Stimulated activated effector memory CD8-positive, alpha-beta T cell treated with anti-CD3 and anti-CD28 coated beads, Interleukin-12 subunit alpha, Interleukin-12 subunit beta, amount 100 ng/mL, for 72 hours (primary cell): Measurements from ENCODE around the gene CATSPER2.
A peak's percentile ranks its signal among the peaks of the same experiment; 100 is the strongest.
"Not testable (repeated sequence)": the region's sequence is repeated elsewhere in the genome, so short reads cannot be mapped to it uniquely, and the experiment has no call there.

ENCODE experiments used
- ATAC-seq: fragments of 150-1000 bp; cut with Tn5 transposase; 2 replicates; pipeline ENCODE4 v1.10.0; 2021
- DNase-seq, 2 donors: peaks; one replicate each; pipeline ENCODE4 v3.0.0; 2021 to 2022; ENCODE audit warnings: low spot score in 2 of 2
- H3K27ac Mint-ChIP-seq: one replicate; pipeline ENCODE4 v1.8.0; 2022; ENCODE audit warnings: mild to moderate bottlenecking, mixed read lengths
- H3K36me3 Mint-ChIP-seq: one replicate; pipeline ENCODE4 v1.8.0; 2022; ENCODE audit warnings: mild to moderate bottlenecking, mixed read lengths
- H3K4me1 Mint-ChIP-seq: one replicate; pipeline ENCODE4 v1.8.0; 2022; ENCODE audit warnings: mixed read lengths
- H3K4me3 Mint-ChIP-seq: one replicate; pipeline ENCODE4 v1.8.0; 2022; ENCODE audit warnings: mild to moderate bottlenecking, mixed read lengths
- H3K9me3 Mint-ChIP-seq: one replicate; pipeline ENCODE4 v1.8.0; 2022; ENCODE audit warnings: mixed read lengths

Gene CATSPER2

GRCh38 chr15:43618700-43619099 is 29.9 kb downstream of the CATSPER2 start, which contains the start of gene STRC:
Gene STRC (minus strand): TSS chr15:43618800. CDS start chr15:43618722, 78 bp downstream.
- H3K4me3 Mint-ChIP-seq, H3K27ac Mint-ChIP-seq, H3K36me3 Mint-ChIP-seq, ATAC-seq, DNase-seq, H3K4me1 Mint-ChIP-seq, H3K9me3 Mint-ChIP-seq: not testable (repeated sequence)

DNA sequence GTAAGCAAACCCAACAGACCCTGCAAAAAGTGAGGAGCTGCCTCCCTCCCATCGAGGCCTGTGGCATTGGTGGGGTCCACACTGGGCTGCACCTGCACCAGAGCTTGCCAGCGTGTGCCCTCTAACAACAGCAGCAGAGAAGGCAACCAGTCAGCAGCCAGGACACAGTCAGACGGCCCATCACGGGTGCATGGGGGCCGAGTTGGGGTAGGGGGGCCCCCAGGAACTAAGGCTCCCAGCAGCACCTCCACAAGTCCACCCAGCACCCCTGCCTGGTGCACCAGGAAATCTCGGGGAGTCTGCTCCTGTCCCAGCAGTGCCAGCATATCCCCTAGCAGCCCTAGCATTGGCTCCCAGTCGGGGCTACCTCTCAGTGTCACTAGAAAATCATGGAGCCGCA is 30.9 kb downstream of the CATSPER2 start:
- not testable (repeated sequence) for H3K9me3 Mint-ChIP-seq, DNase-seq, H3K4me1 Mint-ChIP-seq

GRCh38 chr15:43602233-43602632 is 46.4 kb downstream of the CATSPER2 start:
- H3K36me3 Mint-ChIP-seq, ATAC-seq, H3K4me1 Mint-ChIP-seq, H3K27ac Mint-ChIP-seq, H3K4me3 Mint-ChIP-seq, H3K9me3 Mint-ChIP-seq, DNase-seq: not testable (repeated sequence)

More for the DNA sequence above, 30.9 kb downstream of the CATSPER2 start:
- not testable (repeated sequence) for H3K4me3 Mint-ChIP-seq, H3K36me3 Mint-ChIP-seq, H3K27ac Mint-ChIP-seq
- ATAC-seq: peak; percentile 24

- H3K36me3 Mint-ChIP-seq, DNase-seq, H3K4me3 Mint-ChIP-seq, H3K9me3 Mint-ChIP-seq, H3K27ac Mint-ChIP-seq, ATAC-seq, H3K4me1 Mint-ChIP-seq: not testable (repeated sequence)
Measured at GRCh38 chr15:43600200-43600599, 48.4 kb downstream of the CATSPER2 start.

DNA sequence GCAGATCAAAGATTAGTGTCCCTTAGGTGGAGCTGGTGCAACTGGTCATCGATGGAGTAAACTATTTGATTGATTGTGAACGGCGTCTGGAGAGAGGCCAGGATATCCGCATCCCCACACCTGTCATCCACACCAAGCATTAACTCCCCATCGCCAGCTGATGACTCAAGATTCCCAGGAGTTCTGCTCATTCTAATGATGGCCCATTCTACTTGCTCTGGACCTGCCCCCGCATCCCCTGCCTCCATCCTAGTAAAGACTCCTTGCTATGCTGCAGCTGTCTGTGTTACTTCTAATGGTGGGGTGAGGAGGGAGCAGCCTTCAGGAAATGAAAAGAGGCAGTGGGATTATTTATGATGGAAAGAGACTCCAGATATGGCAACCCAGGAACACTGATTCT is 49.5 kb downstream of the CATSPER2 start:
- H3K36me3 Mint-ChIP-seq, H3K4me3 Mint-ChIP-seq, DNase-seq, H3K4me1 Mint-ChIP-seq, ATAC-seq, H3K9me3 Mint-ChIP-seq, H3K27ac Mint-ChIP-seq: not testable (repeated sequence)

DNA sequence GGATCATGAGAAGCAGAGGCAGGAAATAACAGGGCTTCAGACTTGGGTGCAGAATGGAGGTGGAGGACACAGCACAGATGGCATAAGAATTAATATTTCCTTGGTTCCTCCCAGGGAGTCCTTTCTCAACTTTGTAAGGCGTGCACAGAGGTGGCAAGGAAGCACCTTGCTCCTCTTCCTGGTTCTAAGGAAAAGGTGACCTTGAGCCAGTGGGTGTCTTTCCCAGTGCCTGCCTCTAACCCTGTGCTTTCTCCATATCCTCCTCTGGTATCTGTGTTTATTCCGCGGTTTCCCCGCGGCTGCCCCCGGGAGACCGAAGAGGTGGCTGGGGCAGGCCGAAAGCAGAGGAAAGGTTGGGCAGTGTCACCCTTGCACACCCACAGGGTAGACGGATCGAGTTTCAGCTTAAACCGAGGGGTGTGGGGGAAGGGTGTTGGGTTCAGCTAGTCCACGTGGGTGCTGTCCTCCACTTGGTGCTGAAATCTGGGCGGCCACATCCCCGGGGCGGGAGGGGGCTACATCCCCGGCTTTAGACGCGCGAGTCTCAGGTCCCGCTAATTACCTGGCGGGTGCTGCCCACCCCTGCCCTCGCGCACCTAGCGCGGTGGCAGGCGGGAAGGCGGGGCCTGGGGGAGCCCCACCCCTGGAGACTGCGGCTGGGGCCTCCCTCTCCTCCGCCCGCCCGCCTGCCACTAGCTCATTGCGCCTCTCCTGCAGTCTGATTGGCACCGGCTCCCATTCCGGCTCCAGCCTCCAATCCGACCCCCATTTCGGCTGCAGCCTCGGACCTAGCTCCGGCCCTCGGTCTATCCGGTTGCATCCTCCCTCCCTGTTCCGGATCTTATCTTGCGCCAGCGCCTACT is 55.1 kb downstream of the CATSPER2 start, which contains the start of gene CKMT1B:
Gene CKMT1B (plus strand): TSS at position 700 of the 863 bp plus-strand sequence. CDS start 192 bp downstream, outside the sequence.
- ATAC-seq: peak; percentile 43
- H3K36me3 Mint-ChIP-seq, H3K4me3 Mint-ChIP-seq, H3K9me3 Mint-ChIP-seq, H3K27ac Mint-ChIP-seq, H3K4me1 Mint-ChIP-seq, DNase-seq: not testable (repeated sequence)

- not testable (repeated sequence) for H3K9me3 Mint-ChIP-seq, DNase-seq, H3K27ac Mint-ChIP-seq, H3K36me3 Mint-ChIP-seq, H3K4me1 Mint-ChIP-seq, ATAC-seq, H3K4me3 Mint-ChIP-seq
Measured at GRCh38 chr15:43592841-43593240, 55.8 kb downstream of the CATSPER2 start.

GRCh38 chr15:43589778-43590466 is 58.7 kb downstream of the CATSPER2 start, which contains the start of gene PPIP5K1:
Gene PPIP5K1 (minus strand): TSS chr15:43590208. CDS start chr15:43584504, 5,704 bp downstream.
- H3K36me3 Mint-ChIP-seq, H3K4me3 Mint-ChIP-seq, H3K27ac Mint-ChIP-seq, H3K9me3 Mint-ChIP-seq, H3K4me1 Mint-ChIP-seq, DNase-seq: not testable (repeated sequence)
- peak; percentile 98 for ATAC-seq
